HG02840 (cell line): ENCODE results near the gene LACRT.
"Not testable (repeated sequence)": the region's sequence is repeated elsewhere in the genome, so short reads cannot be mapped to it uniquely, and the experiment has no call there.

Experiments used
- ATAC-seq: cut with Tn5 transposase; IDR thresholded peaks from one replicate; pipeline ENCODE4 v1.9.1; 2021; ENCODE audit warnings: mild to moderate bottlenecking, moderate library complexity, moderate number of reproducible peaks; ENCODE audit not compliant: unreplicated experiment, low FRiP score

Gene LACRT

GRCh38 chr12:54634795-54635194 lies at the start of gene LACRT:
Gene LACRT (minus strand): TSS chr12:54634895. CDS start chr12:54634841, 54 bp downstream.
- no peak for ATAC-seq

GRCh38 chr12:54683398-54683797 lies 48.7 kb upstream of the LACRT start:
- ATAC-seq = no peak

- ATAC-seq = no peak
These were observed 48.0 kb upstream of the LACRT start for GRCh38 chr12:54682674-54683073.

- ATAC-seq = peak; percentile 74
These were observed 45.7 kb upstream of the LACRT start for GRCh38 chr12:54680374-54680773.

- no peak for ATAC-seq
These were observed 43.4 kb upstream of the LACRT start for GRCh38 chr12:54678131-54678530.

GRCh38 chr12:54667945-54668344 lies 33.2 kb upstream of the LACRT start:
- no peak for ATAC-seq

DNA sequence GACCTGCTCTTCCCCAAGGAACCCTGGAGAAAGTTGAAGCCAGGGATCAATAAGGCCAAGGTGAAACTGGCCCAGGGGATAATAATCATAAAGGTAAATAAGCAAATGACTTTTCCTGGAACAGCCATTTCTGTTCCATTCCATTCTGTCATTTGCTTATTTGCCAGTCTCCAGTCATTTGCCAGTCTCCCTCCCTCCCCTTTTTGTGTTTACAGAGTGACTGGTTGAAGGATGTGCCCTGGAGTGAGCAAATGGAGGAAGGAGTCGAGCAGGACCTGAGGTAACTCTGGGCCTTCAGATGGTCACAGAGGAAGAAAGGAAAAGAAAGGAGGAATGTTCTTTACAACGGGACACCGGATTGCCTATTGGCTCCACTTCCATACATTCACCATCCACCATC lies 31.3 kb upstream of the LACRT start:
- ATAC-seq = no peak

- ATAC-seq = not testable (repeated sequence)
These were observed 30.4 kb upstream of the LACRT start for GRCh38 chr12:54665022-54665635.

- ATAC-seq = no peak
These were observed 28.9 kb upstream of the LACRT start for GRCh38 chr12:54663603-54664002.

GRCh38 chr12:54662026-54662425 lies 27.3 kb upstream of the LACRT start:
- ATAC-seq = no peak

DNA sequence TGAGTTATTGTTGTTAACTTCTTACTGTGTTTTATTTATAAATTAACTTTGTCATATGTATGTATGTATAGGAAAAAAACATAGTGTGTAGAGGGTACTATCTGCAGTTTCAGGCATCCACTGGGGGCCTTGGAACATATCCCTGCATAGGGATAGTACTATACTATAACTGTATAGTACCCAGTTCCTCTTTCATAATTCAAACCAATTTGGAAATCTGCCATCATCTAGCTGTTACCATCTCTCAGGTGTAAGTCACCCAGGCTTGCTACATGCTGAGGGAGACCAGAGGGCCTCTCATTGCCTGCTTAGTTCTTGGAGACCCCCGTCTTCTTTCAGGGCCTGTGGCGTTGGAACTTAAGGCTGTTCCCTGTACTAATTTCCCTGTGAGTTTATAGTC lies 26.4 kb upstream of the LACRT start:
- ATAC-seq = no peak

- no peak for ATAC-seq
These were observed 25.7 kb upstream of the LACRT start for GRCh38 chr12:54660320-54660962.

- ATAC-seq = no peak
These were observed 23.9 kb upstream of the LACRT start for GRCh38 chr12:54658306-54659264.

GRCh38 chr12:54657105-54657607 lies 22.5 kb upstream of the LACRT start:
- no peak for ATAC-seq

DNA sequence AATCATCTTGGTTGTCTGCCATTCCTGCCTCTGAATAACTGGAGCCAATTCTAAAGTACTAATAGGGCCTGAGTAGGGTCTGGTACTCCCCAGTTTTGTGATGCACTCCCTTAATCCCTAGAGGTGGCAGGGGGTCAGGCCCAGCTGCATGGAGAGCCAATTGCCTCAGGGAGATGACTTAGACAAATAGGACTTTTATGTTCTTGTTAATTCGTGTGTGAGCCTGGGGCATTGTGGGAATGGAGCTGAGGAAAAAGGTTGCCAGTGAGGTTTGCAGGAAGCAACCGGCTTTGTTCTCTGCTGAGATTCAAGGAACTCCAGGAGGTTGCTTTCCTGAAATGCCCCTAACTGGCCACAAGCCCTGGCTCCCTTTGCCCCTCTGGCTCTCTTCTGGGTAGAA lies 20.2 kb upstream of the LACRT start:
- no peak for ATAC-seq

DNA sequence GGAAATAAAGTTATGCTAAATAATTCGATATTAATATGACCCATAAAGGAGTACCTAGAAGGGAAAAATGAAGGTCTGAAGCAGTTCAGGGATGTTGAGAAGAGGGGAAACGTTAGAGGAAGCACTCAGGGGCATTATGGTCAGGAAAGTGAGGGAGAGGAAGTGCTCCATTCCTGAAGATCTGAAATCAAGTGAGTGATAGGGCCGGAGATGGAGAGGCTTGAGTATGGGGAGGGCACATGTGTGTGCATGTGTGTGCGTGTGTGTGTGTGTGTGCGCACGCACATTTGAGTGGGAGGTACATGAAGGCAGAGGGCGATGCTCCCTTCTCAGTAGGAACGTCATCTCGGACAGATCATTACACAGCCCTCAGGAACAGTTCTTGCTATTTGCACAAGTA lies 18.3 kb upstream of the LACRT start:
- no peak for ATAC-seq

GRCh38 chr12:54650889-54651288 lies 16.2 kb upstream of the LACRT start:
- no peak for ATAC-seq

DNA sequence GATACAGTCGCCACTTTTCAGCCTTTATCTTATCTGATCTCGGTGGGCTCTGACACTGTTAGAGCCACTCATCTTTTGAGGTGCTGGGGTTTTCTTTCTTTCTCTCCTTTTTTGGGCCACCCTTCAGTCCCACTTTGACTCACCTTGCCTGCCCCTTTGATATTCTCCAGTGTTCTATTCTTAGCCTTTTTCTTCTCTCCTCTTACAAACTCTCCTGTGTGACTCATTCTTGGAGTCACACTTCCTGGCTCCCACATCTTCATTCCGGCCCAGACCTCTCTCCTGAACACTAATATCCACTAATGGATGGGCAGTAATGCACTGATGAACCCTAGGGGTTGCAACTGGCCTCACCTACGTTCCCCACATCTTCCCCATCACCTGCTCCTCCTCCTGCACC lies 15.7 kb upstream of the LACRT start:
- ATAC-seq = no peak

DNA sequence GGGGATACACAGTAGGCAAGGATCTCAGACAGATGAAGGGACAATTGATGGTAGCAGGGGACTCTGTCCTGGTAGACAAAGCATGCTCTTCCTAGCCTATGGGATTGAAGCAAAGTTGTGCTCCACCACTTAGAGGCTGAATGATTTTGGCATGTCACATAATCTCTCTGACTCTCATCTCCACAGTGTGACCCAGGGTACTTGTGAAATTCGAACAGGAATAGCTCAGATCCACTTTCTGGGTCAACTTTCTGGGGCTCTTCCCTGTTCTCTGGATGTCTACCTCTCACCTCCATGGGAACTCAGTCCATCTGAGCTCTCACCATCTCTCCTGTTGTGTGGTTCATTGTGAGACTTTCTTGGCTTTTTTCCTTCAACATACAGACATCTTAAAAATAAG lies 15.1 kb upstream of the LACRT start:
- no peak for ATAC-seq

DNA sequence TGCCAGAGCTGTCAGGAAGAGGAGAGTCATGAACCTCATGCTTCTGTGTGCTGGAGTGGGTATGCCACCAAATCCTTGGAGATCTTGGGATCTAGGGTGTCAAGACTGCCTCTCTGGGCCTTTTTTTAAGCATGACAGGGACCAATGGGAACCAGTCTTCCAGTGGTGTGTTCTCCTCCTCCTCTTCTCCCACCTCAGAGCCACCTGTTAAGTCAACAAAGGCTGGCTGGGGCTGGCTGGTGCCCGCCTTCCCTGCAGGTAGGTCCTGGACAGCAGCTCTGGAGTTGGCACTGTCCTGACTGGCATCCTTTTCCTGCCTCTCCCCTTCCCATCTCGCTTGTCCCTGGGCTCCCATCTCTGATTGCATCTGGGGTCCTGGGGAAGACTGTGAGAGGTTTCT lies 13.6 kb upstream of the LACRT start, which contains the start of gene DCD:
Gene DCD (minus strand): TSS at position 101 of the 400 bp plus-strand sequence. CDS start 62 bp downstream, at position 39.
- no peak for ATAC-seq

DNA sequence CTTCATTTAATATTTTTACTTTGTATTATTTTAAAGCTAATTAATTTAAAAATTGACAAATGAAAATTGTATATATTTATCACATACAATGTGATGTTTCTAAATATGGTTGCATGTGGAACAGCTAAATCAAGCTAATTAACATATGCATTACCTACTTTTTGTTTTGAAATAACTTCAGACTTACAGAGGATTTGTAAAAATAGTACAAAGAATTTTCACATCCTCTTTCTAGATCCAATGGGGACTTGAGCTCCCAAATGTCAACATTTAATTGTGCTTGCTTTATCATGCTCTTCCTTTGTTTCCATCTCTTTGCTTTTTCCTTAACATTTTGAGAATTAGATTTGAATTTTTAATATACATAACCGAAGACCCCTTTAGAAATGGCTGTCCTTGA lies 6.9 kb upstream of the LACRT start:
- no peak for ATAC-seq
